K562 (cell line): ENCODE results near the gene KNG1. TPM values are rescaled to one million over a fixed set of nuclear protein-coding genes. Genes with fewer than 3 reads are reported as not detected.

ENCODE experiments used
- CAMTA2 ChIP-seq: fragments of 250-450 bp; sonication (Bioruptor Pico); conservative IDR thresholded peaks from 2 replicates; pipeline ENCODE4 v1.5.1; 2022
- E2F6 ChIP-seq, 2 experiments: IDR thresholded peaks; 2 replicates each; pipeline ENCODE4 v1.6.1; 2011; ENCODE audit warnings: borderline replicate concordance in 1 of 2, control low read depth in 1 of 2, low read depth in 1 of 2, low read length in 1 of 2, mild to moderate bottlenecking in 1 of 2, mixed read lengths in 1 of 2, moderate library complexity in 1 of 2; ENCODE audit not compliant: insufficient read depth in 1 of 2, insufficient read length in 1 of 2, poor library complexity in 1 of 2, severe bottlenecking in 1 of 2; ENCODE audit errors: extremely low read depth in 1 of 2
- E2F8 ChIP-seq: fragments of 450-650 bp; IDR thresholded peaks from 2 replicates; pipeline ENCODE4 v1.7.1; 2018; ENCODE audit warnings: mild to moderate bottlenecking, low read depth; ENCODE audit not compliant: partially characterized antibody
- HLTF ChIP-seq: fragments of 450-650 bp; IDR thresholded peaks from 2 replicates; pipeline ENCODE4 v1.6.1; 2016
- HSF4 ChIP-seq: fragments of 250-450 bp; sonication (Bioruptor Pico); IDR thresholded peaks from 2 replicates; pipeline ENCODE4 v2.1.2; 2022; ENCODE audit warnings: mild to moderate bottlenecking, moderate library complexity, borderline replicate concordance
- IRF9 ChIP-seq: fragments of 450-650 bp; IDR thresholded peaks from 2 replicates; pipeline ENCODE4 v1.6.1; 2016; ENCODE audit warnings: missing biosample characterization, missing genetic modification characterization
- JUNB ChIP-seq: fragments of 450-650 bp; formaldehyde crosslinking; conservative IDR thresholded peaks from 2 replicates; pipeline ENCODE4 v1.4.0; 2020; ENCODE audit warnings: mild to moderate bottlenecking
- MLLT1 ChIP-seq, 2 experiments: fragments of 450-650 bp; IDR thresholded peaks; 2 replicates each; pipeline ENCODE4 v1.6.1; 2016
- NEUROD1 ChIP-seq: fragments of 150-350 bp; IDR thresholded peaks from 2 replicates; pipeline ENCODE4 v1.6.1; 2014; ENCODE audit warnings: borderline replicate concordance, low read length, low read depth; ENCODE audit not compliant: partially characterized antibody
- NR1H2 ChIP-seq: sonication (generic); formaldehyde crosslinking; IDR thresholded peaks from 2 replicates; pipeline ENCODE4 v1.4.0; 2020; ENCODE audit warnings: mild to moderate bottlenecking, missing genetic modification reagents
- POLR2A ChIP-seq: fragments of 450-650 bp; conservative IDR thresholded peaks from 2 replicates; pipeline ENCODE4 v1.6.1; 2016
- POLR3A ChIP-seq: IDR thresholded peaks from 2 replicates; pipeline ENCODE4 v1.6.1; 2011; ENCODE audit warnings: borderline replicate concordance, mild to moderate bottlenecking, moderate library complexity; ENCODE audit not compliant: insufficient read length, insufficient read depth; ENCODE audit errors: extremely low read depth
- ZBTB12 ChIP-seq: fragments of 250-450 bp; sonication (Bioruptor Pico); IDR thresholded peaks from 2 replicates; pipeline ENCODE4 v1.4.0; 2020
- ZNF444 ChIP-seq: fragments of 250-450 bp; sonication (Bioruptor Pico); IDR thresholded peaks from 2 replicates; pipeline ENCODE4 v1.4.0; 2020; ENCODE audit warnings: mild to moderate bottlenecking, moderate library complexity
- ZNF589 ChIP-seq: fragments of 200-800 bp; sonication (Bioruptor generic); IDR thresholded peaks from 2 replicates; pipeline ENCODE4 v1.6.1; 2016; ENCODE audit warnings: low read depth, missing genetic modification characterization, missing compliant biosample characterization
- polyA plus RNA-seq, 8 experiments: library from polyadenylated mRNA; depleted of rRNA in 4 of 8; stranded (reverse) in 5 of 8; unstranded in 3 of 8; fragments of >200 nt; fragmentation: Nextera tagmentation in 2 of 8; fragmentation: Illumina TruSeq in 1 of 8; extraction: Ambion mirVana in 2 of 8; extraction: Trizol in 1 of 8; gene quantifications; 2 replicates each; pipeline versions ENCODE4 v1.2.1 to v1.2.3, GENCODE V29; 2011 to 2014; ENCODE audit warnings: inconsistent platforms in 1 of 8, missing spikeins in 1 of 8
- total RNA-seq, 7 experiments: library from RNA; depleted of rRNA in 6 of 7; stranded (reverse); fragments of >200 nt in 6 of 7; fragmentation: Illumina TruSeq in 2 of 7; extraction: Trizol in 2 of 7; gene quantifications; 2 replicates each; pipeline versions ENCODE4 v1.2.1 to v1.2.3, GENCODE V29; 2011 to 2021; ENCODE audit warnings: low replicate concordance in 1 of 7

The KNG1 gene
- total and polyA plus RNA-seq, 9 of the 15 experiments (the other 6 are each of a cell fraction or from before 2014, with no cell fraction given) = 0.09 TPM; not detected in 8

- TF ChIP-seq MLLT1 (IDR thresholded peaks at IDR 0.05) (peak in 1 of 2 experiments; percentile 58; a peak in 3 of 4 replicates), NEUROD1 (no peak), CAMTA2 (CRISPR knock-in tag) (no peak; the same call in 1 of the 2 replicates), HSF4 (no peak), ZNF589 (no peak; the same call in 1 of the 2 replicates), E2F8 (no peak), IRF9 (tag) (no peak), ZNF444 (CRISPR knock-in tag) (no peak), ZBTB12 (CRISPR knock-in tag) (no peak), POLR3A (no peak), JUNB (CRISPR knock-in tag) (no peak), NR1H2 (CRISPR knock-in tag) (no peak), HLTF (no peak), E2F6 (IDR thresholded peaks at IDR 0.05; ENCODE audit: borderline replicate concordance in 1 of 2, extremely low read depth in 1 of 2, insufficient read depth in 1 of 2, insufficient read length in 1 of 2, low read depth in 1 of 2, low read length in 1 of 2, poor library complexity in 1 of 2, severe bottlenecking in 1 of 2) (no peak), POLR2A (no peak; the same call in 1 of the 2 replicates)
Measured at GRCh38 chr3:186783731-186784515, 66.8 kb downstream of the KNG1 start (continued).
